Activated T-cell treated with anti-CD3 and anti-CD28 coated beads for 24 hours (primary cell): Measurements from ENCODE around the gene CD44.

ENCODE experiments used
- DNase-seq: peaks from one replicate; pipeline ENCODE4 v3.0.0-alpha.2; 2020; ENCODE audit warnings: low read depth

CD44 gene

DNA sequence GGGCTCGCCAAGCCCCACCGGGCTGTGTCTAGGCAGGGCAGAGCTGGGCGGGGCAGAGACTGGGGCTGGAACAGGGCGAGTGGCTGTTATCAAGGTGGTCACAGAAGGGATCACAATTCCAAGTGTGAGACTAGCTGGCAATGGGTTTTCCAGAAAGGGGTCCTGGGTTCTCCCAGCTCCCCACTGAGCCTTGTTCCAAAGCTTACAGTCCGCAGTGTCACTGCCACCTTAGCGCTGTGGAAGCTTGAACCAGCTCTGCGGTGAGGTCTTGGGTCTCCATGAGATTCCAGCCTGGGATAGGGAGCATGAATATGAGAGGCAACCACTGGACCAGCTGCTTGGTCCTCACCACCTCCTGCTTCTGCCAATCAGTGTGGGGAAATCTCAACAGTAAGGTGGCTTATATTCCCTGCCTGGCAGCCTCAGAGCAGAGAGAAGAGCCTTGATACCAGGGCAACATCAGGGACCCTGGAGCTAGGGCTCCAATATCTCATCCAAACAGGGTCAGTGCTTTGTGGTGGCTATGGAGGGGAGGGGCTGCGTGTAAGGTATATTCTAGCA, 831 bp downstream of the CD44 start:
- no peak for DNase-seq

GRCh38 chr11:35141071-35141470, 2.1 kb downstream of the CD44 start:
- DNase-seq = no peak

DNA sequence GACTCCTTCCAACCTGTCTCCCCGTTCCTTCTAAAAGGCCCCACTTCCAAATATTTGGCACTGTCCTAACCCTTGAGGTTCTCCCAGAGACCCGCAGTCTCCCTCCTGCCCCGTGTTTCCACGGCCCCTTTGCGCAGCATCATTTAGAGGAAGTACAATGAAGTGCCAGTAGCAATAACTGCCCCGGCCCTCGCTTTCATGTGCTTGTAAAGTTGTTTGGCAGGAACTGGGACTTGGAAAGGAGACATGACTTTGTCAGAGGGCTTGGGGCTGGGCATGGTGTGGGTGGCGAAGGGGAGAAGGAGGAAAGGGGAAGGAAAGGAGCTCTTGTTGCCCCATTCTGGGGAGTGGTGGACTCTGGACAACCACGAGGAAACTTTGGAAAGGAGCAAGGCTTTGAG, 2.6 kb downstream of the CD44 start:
- no peak for DNase-seq

DNA sequence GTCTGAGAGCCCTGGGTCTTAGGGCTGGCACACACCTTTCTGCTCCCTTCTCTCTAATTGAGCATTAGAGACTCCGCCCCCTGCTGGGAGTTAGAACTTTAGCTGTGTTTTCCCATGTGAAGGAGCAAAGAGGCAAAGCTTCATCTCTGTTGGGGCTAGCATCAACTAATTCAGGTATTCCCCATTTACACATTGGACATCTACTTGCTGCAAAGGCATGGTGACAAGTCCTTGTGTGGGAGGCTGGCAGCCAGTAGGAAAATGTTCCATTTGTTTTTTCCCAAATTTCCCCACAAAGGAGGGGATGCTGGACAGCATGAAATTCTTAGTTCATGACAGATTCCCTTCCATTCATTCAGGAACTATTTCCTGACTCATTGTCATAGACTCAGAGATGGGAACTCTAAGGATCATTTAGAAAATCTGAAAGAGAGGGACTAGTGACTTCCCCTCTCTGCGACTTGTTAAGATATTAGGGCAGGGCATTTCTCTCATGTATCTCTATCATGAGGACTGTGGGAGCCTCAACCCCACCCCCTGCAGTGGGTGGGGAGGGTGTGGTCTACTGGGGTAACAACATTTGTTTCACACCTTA, 3.6 kb downstream of the CD44 start:
- DNase-seq = no peak

DNA sequence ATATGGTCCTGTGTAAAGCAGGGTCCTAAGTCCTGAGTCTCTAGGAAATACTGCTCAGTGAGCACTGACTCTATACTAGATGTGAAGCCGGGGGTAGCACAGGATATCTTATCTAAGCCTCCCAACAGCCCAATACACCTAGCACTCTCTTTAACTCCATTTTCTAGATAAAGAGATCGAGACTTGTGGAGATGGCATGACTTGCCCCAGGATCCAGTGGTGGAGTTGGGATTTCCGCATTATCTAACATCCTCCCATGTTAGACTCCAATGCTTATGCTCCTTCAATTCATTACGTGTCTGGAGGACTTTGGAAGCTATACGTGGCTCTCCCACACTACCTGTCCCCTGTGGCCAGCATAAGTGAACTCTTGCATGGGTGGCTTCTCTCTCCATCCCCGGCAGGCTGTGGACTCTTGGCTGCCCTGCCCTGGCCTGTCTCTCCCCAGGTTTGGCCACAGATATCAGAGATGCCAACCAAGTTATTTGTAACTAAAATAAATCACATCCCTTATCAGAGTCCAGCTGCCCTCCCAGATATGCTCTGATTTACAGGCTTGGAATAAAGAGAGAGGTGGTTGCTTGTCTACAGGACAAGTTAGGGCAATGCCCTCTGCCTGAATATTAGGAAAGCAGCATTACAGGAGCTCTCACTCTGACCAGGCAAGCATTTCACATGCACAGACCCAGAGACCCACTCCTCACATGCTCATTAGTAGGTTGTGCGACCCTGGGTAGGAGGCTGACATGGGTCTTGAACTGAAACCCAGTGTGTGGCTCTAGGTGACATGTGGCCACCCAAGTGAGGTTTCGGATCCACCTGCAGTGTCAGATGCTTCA, 4.5 kb downstream of the CD44 start:
- no peak for DNase-seq

- peak; percentile 54 for DNase-seq
Measured at GRCh38 chr11:35144136-35144741, 5.3 kb downstream of the CD44 start.

DNA sequence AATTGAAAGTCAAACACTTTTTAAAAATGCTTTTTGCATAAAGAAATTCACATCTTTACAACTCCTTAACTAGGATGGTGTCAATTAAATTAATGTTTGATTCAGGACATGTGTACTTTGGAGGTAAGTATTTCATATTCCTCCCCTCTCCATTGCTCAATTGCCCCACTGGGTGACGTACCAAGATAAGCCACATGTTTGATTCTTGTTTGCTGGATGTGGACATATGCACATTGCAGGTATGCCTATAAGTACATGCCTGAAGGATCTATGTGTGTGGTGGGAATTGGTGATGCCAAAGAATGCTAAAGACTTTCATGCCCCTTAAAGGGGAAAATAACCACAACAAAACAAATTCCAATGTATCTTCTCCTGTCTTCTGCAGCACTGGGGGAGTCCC, 5.8 kb downstream of the CD44 start:
- DNase-seq = no peak

- no peak for DNase-seq
Measured at GRCh38 chr11:35145271-35145670, 6.3 kb downstream of the CD44 start.

GRCh38 chr11:35146074-35146521, 7.1 kb downstream of the CD44 start:
- peak; percentile 75 for DNase-seq

DNA sequence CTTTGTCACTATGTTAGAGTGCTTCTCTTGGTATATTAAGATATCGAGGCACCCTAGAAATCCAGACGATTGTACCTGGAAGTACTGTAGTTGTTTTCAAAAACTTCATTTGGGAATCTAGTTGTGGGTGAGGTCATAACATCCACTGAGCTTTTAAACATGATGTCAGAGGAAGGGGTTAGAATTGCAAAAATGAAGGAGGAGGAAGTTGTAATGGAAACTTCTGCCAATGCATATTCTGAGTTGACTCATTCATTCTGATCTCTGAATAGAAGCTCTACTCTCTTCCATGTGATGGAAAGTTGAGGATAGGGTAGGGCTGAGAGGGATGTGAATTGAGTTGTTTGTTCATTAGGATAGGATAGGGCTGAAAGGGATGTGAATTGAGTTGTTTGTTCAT, 7.7 kb downstream of the CD44 start:
- DNase-seq = no peak

- no peak for DNase-seq
Measured at GRCh38 chr11:35147235-35147634, 8.3 kb downstream of the CD44 start.

- no peak for DNase-seq
Measured at GRCh38 chr11:35148163-35148837, 9.3 kb downstream of the CD44 start.

- no peak for DNase-seq
Measured at GRCh38 chr11:35150454-35150853, 11.5 kb downstream of the CD44 start.

DNA sequence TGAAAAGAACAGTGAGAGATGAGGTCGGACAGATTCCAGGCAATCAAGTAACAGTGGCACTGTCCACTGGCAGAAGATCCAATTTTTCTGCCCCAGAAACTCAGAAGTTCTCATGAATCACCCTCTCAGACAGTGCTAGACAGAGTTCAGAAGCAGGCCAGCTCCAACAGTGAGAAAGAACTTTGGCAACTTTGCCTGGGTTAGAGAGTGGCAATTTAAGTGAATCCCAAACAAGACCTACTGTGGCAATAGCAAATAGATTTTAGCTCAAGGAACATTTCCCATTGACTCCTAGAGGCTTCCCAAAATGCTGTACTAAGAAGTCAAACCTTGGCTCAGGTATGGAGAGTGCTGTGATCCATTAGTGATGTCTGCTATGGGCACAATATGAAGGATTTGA, 12.3 kb downstream of the CD44 start:
- DNase-seq = no peak

DNA sequence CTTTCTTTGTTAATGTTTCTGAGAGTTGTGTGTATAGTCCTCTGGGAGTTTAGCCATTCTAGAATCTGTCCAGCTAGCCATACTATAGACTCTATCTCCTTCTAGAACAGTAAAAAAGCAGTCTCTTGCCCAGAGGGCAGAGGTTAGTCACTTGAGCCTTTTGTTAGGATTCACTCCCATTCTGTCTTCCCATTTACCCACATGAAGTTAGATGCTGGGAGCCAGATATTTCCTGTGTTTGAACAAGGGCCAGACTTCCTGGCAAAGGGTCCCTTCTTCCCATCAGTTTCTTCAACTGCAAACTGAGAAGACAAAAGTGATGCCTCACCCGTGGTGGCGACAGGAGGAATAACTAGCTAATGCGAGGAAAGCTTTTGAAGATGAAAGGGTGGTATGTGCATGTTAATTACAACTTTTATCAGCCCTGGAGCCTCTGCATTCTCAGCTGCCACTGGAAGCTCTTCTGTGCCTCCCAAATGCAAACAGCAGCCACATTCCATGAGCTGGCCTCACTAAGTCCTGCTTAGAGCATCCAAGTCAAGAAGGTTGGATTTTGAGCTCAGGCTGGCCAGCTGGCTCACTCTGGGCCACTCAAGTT, 12.8 kb downstream of the CD44 start:
- no peak for DNase-seq

- DNase-seq = no peak
Measured at GRCh38 chr11:35152575-35152974, 13.6 kb downstream of the CD44 start.

DNA sequence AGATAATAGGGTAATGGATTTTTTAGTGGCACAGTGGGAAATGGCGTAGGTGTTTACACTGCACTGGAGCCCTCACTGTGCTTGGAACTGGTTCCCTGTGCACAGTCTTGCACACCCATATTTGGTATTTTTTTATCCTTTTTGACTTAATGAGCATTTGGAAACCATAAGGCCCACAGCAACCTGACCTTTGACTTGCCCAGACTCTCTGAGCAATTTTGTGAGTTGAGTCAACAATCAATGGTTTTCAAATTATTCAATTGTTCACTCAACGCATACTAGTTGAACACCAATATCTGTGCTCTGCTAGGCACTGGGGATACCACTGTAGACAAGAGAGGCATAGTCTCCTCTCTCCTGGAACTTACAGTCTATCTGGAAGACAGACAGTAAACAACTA, 14.3 kb downstream of the CD44 start:
- no peak for DNase-seq

GRCh38 chr11:35154952-35155351, 16.0 kb downstream of the CD44 start:
- DNase-seq = no peak

- DNase-seq = no peak
Measured at GRCh38 chr11:35155677-35156076, 16.7 kb downstream of the CD44 start.

DNA sequence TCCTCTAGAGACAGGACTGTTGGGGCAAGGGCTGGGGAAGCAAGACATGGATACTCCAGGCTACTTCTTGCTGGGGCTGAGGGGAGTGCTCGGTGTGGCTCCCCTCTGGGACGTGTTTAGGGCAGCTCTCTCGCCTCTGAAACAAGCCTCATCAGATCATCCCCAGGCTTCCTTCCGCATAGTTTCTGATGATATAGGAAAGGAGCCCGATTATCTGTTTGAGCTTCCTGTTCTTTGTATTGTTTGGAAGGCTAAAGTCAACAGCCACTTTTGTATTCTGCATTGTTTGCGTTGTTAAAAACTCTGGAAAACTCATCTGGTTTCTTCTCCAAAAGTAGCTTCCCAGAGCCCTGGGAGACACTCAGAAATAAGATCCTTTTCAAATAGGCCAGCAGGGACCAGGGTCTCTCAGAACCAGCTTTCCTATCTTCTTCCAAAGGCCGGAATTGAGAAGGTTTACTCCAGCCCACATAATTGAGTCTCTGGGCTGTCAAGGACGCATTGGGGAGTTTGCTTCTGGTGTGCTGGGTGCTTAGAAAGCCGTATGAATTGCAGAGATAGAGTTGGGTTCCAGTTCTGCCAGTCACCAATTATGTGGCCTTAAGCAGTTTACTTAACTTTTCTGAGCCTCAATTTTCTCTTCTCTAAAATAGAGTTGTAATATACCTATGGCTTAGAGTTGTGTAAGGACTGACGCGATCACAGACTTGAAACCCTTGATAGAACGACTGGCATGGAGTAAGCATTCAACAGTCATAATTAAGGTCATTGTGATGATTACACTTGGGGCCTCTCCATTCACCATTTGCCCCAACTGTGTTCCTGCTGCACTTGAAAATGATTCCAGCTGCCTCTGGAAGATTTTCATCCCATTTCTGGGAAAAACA, 19.1 kb downstream of the CD44 start:
- DNase-seq = no peak
